H1 (cell line): ENCODE data around the gene MEN1. TPM values are rescaled to one million over a fixed set of nuclear protein-coding genes. Genes with fewer than 3 reads are reported as not detected.

Source experiments
- CHD2 ChIP-seq: IDR thresholded peaks from 2 replicates; pipeline ENCODE4 v1.6.1; 2012; ENCODE audit warnings: low read length, improper control_type of control experiment
- HDAC2 ChIP-seq, 2 experiments: fragments of 300-600 bp in 1 of 2; sonication (generic) in 1 of 2; IDR thresholded peaks; 2 replicates each; pipeline ENCODE4 v1.6.1; 2011 to 2012; ENCODE audit warnings: low read depth in 2 of 2, low read length in 2 of 2, mild to moderate bottlenecking in 2 of 2, moderate library complexity in 2 of 2, borderline replicate concordance in 1 of 2, inconsistent platforms in 1 of 2
- RXRA ChIP-seq: IDR thresholded peaks from 2 replicates; pipeline ENCODE4 v1.6.1; 2011; ENCODE audit warnings: low read depth, mild to moderate bottlenecking, low read length, moderate library complexity; ENCODE audit not compliant: insufficient read depth
- polyA plus RNA-seq, 7 experiments: library from polyadenylated mRNA; depleted of rRNA in 3 of 7; stranded (reverse) in 5 of 7; unstranded in 2 of 7; fragments of >200 nt in 5 of 7; fragments of 200-250 nt in 2 of 7; gene quantifications; 1 replicate in 5 of 7; 2 replicates in 1 of 7; 4 replicates in 1 of 7; pipeline versions ENCODE4 v1.2.1 to v1.2.3, GENCODE V29; 2011 to 2013; ENCODE audit warnings: missing spikeins in 2 of 7, mixed read lengths in 2 of 7
- total RNA-seq: library from RNA; stranded (reverse); fragmentation: NEBNext Ultra II Directional; extraction: Animal tissue kit (Norgen Biotek cat#: 25700); gene quantifications from 2 replicates; pipeline ENCODE4 v1.2.1, GENCODE V29; 2021

The MEN1 gene
- total and polyA plus RNA-seq, 2 of the 8 experiments (the other 6 are each of a cell fraction or from before 2014, with no cell fraction given) = 47.2 to 56.3 TPM

DNA sequence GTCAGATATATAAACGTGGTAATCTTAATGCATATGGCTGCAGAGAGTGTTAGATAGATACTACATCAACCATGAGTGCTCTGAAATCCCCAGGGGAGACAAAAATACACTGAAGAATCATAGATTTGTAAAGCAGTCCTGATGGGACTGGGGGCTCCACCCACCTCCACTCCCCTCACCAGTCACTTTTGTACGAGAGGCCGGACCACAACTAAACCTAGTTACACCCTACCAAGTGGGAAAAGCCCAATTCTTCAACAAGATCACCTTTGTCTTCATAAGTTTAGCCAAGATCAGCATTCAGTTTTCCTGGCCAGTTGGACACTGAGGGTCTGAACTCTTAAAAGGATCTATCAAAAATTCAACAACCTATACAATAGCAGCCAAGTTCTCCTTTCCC, 33.5 kb downstream of the MEN1 start (continued):
- TF ChIP-seq HDAC2 (IDR thresholded peaks at IDR 0.05; ENCODE audit: borderline replicate concordance in 1 of 2, low read depth in 2 of 2, low read length in 2 of 2) (no peak), CHD2 (no peak), RXRA (no peak)
